GM21360 (cell line): ENCODE data around the gene DIS3L2.

Experiments used
- ATAC-seq: cut with Tn5 transposase; IDR thresholded peaks from one replicate; pipeline ENCODE4 v1.9.1; 2021; ENCODE audit warnings: mild to moderate bottlenecking, moderate library complexity; ENCODE audit not compliant: unreplicated experiment

DIS3L2 gene

GRCh38 chr2:231955758-231956472 lies 5.6 kb upstream of the DIS3L2 start:
- no peak for ATAC-seq

- no peak for ATAC-seq
These were observed 3.4 kb upstream of the DIS3L2 start for GRCh38 chr2:231957913-231958763.

- ATAC-seq = no peak
These were observed 634 bp upstream of the DIS3L2 start for GRCh38 chr2:231960810-231961348.

GRCh38 chr2:231965102-231965501 lies 3.6 kb downstream of the DIS3L2 start:
- ATAC-seq = no peak

- ATAC-seq = no peak
These were observed 5.4 kb downstream of the DIS3L2 start for GRCh38 chr2:231966886-231967285.

- ATAC-seq = no peak
These were observed 7.3 kb downstream of the DIS3L2 start for GRCh38 chr2:231968820-231969219.

GRCh38 chr2:231970461-231970860 lies 8.9 kb downstream of the DIS3L2 start:
- no peak for ATAC-seq

GRCh38 chr2:231975001-231975400 lies 13.5 kb downstream of the DIS3L2 start:
- no peak for ATAC-seq

GRCh38 chr2:231977430-231977829 lies 15.9 kb downstream of the DIS3L2 start:
- no peak for ATAC-seq

GRCh38 chr2:231984992-231985391 lies 23.5 kb downstream of the DIS3L2 start:
- no peak for ATAC-seq

GRCh38 chr2:231985823-231986261 lies 24.3 kb downstream of the DIS3L2 start:
- no peak for ATAC-seq

- no peak for ATAC-seq
These were observed 25.7 kb downstream of the DIS3L2 start for GRCh38 chr2:231987124-231987727.

- no peak for ATAC-seq
These were observed 26.8 kb downstream of the DIS3L2 start for GRCh38 chr2:231988179-231988866.

GRCh38 chr2:231991664-231992063 lies 30.2 kb downstream of the DIS3L2 start:
- ATAC-seq = no peak

GRCh38 chr2:231992888-231993287 lies 31.4 kb downstream of the DIS3L2 start:
- ATAC-seq = no peak

GRCh38 chr2:231996797-231997540 lies 35.5 kb downstream of the DIS3L2 start:
- no peak for ATAC-seq

GRCh38 chr2:231998046-231998445 lies 36.5 kb downstream of the DIS3L2 start:
- no peak for ATAC-seq

GRCh38 chr2:232000439-232000838 lies 38.9 kb downstream of the DIS3L2 start:
- ATAC-seq = no peak

GRCh38 chr2:232001073-232001472 lies 39.6 kb downstream of the DIS3L2 start:
- no peak for ATAC-seq

- no peak for ATAC-seq
These were observed 44.7 kb downstream of the DIS3L2 start for GRCh38 chr2:232006253-232006652.
